NCI-H2107 treated with DMSO at 0.1 percent for 48 hours (cell line): ENCODE data around the gene BIK.
"Not testable (repeated sequence)": the region's sequence is repeated elsewhere in the genome, so short reads cannot be mapped to it uniquely, and the experiment has no call there.

Experiments
- DNase-seq: peaks from one replicate; lab custom pipeline; 2025; ENCODE audit not compliant: unreplicated experiment; lab: John Stamatoyannopoulos, UW

BIK gene

DNA sequence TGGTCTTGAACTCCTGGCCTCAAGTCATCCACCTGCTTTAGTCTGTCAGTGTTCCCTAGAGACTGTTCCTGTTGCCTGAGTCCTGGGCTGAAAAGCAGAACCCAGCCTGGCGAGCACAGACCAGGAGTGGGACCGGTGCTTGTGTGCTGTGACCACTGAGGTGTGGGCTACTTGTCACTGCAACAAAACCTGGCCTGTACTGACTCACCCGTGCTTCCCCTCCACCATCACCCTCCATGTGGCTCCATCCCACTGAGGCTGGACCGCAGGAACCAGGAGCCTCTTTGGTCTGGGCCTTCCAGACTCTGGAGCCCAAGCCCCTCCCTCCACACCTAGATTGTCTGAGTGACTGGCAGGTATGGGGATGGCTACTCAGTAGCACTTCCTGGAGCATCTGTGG, 24.0 kb downstream of the BIK start:
- DNase-seq = no peak

DNA sequence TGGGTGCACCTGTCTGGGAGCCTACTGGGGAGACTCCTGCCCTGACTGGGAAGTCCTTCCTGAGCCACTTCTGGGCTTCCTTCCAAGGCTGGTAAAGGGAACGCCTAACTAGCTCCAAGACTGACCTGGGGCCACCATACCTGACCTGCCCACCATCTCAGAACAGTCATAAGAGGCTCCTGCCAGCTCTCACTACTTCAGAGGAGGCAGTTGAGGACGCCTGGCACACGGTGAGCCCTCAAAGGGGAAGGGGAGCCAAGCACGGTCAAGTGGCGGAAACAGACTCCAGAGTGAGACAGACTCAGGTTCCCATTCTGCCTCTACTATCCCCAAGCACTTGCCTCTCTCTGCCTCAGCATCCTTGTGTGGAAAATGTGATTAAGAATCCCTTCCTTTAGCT, 25.0 kb downstream of the BIK start:
- DNase-seq = no peak

DNA sequence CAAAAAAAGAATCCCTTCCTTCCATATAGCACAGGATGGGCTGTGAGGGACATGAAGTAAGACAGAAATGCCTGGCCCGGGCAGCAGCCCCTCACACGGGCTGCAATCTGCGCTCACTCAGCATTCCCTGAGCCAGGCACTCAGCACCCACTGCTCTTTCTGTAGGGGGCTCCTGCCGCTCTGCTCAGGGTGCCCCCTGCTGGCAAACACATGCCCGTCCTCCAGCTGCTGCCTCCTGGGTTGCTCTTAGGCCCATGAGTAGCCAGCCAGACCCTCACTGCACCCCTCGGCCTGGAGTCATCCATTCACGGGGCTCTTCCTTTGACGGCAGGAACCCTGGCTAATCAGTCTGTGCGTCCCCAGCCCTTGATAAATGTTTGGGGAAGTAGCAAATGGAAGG, 25.7 kb downstream of the BIK start:
- no peak for DNase-seq

DNA sequence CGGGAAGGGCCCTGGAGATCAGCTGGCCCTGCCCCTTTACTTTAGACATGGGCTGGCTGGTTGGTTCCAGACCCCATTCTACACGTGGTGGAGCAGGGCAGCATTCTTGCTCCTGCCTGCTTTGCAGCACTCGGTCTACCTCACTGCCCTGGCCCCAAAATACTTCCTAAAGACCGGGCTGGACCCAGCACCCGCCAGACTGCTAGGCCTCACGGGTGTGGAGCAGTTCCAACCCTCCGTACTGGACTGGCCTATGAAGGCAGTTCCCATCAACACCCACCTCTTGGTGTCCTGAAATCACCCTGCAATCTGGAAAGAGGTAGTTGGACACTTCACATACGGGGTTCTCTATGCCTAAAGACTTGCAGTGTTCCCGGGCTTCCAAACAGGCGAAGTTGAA, 26.3 kb downstream of the BIK start:
- no peak for DNase-seq

DNA sequence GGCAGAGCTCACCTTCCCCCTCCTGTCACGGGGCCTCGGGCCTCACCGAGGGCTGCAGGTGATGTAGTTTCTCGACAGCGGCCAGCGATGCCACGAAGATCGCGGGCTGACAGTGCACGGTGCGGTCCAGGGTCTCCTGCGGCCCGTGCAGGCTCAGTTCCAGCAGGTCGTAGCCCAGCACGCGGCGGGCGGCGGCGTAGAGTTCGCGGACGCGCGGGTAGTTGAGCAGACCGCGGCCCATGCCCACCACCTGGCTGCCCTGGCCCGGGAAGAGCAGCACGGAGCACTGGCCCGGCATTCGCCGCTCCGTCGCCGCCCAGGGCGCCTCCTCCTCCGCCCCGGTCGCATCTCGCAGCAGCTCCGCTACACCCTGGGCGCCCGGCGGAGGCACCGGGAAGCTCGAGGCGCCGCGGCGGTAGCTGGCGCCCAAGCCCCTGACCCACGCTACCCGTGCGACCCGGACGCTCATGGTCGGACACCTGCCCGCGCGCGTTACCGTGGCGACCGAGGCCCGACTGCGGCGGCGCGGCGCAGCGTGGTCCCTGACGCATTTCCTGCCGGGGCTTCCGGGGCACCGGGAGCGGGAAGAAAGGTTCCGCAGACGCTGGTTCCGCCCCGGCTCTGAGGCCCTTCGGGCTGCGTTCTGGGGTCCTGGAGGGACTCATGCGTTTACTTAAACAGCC, 32.5 kb downstream of the BIK start, which contains the start of gene MCAT:
Gene MCAT, minus strand, starts transcription at position 519 of the 683 bp plus-strand sequence. Its CDS starts 50 bp downstream, at position 469.
- DNase-seq = peak; percentile 17

DNA sequence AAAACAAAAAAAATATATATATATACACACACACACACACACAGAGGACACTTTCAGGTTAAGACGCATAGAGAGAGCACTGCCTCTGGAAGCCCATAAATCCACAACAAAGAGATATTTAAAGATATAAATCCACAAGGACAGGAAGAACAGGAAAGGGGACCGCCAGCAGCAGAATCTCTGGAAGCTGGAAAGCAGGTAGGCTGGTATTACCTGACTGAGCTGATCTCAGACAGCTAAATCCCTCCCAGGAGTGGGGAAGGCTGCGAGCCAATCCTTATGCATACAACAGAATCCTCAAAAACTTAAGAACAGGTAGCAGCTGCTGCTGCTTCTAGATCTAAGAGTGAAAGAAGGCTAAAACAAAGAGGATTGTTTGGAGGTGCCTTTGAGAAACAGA, 34.4 kb downstream of the BIK start:
- no peak for DNase-seq

DNA sequence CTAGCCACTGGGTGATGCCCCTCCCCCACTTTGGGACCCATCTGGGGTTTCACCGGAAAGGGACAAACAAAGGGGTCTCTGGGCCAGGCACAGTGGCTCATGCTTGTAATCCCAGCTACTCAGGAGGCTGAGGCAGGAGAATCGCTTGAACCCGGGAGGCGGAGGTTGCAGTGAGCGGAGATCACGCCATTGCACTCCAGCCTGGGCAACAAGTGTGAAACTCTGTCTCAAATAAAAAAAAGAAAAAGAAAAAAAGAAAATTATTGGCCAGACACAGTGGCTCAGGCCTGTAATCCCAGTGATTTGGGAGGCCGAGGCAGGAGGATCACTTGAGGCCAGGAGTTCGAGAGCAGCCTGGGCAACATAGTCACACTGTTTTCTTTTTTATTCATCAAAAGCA, 34.8 kb downstream of the BIK start:
- DNase-seq = not testable (repeated sequence)

DNA sequence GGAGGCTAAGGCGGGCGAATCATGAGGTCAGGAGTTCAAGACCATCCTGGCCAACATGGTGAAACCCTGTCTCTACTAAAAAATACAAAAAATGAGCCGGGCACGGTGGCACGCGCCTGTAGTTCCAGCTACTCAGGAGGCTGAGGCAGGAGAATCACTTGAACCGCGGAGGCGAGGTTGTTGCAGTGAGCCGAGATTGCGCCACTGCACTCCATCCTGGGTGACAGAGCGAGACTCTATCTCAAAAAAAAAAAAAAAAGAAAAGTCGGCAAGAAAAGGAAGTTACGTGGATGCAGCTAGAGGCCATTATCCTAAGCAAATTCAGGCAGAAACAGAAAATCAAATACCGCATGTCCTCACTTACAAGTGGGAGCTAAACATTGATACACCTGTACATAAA, 35.8 kb downstream of the BIK start:
- DNase-seq = not testable (repeated sequence)

DNA sequence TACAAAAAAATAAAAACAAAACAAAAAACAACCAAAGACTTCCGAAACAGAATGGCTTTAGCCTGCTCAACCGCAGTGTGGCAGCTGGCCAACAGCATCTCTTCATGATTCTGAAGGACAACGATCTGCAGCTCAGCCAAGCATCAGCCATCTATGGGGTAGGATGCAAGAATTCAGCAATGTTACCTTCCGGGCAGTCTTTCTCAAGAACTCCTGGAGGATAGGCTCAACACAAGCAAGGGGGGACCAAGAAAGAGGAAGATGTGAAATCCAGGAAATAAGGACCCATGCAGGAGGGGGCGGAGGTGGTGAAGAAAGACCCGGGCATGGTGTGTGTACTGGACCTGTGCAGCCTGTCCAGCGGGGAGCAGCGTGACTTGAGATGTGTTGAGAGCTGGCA, 37.3 kb downstream of the BIK start:
- no peak for DNase-seq

DNA sequence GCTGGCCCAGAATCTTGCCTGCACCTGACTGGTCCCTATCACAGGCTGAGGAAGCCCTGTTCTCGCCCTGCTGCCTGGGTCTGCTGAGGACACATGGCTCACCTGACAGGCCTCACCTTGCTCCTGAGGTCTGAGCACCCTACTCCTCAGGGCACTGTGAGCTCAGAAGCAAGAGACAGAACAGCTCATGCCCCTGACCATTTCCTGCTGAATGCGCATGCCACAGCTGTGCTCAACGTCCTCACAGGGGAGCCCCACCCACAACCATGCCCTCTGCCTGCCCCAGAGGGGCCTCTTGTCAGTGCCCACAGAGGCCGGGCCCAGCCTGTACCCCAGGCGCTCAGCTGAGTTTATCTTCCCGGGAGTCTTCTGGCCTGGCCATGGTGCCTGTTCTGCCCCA, 38.0 kb downstream of the BIK start:
- no peak for DNase-seq

DNA sequence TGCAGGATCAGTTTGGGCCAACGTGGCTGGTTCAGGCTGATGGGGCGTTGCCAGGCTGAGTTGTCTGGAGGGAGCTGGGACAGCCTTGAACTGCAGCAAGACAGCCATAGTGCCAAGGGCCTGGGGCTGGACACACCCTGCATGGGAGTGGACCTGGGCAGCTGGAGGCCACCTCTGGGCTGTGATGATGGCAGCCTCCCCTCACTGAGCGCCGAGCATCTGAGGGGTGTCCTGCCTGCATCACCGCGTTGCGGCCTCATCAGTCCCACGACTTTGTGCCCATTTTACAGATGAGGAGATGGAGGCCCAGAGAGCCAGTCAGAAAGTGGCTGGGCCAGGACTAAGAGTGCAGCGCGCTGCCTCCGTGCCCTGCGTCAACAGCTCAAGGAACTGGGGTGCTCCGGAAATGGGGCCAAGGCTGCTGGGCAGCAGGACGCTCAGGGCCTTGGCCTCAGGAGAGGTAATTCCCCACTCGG, 40.2 kb downstream of the BIK start:
- DNase-seq = no peak

DNA sequence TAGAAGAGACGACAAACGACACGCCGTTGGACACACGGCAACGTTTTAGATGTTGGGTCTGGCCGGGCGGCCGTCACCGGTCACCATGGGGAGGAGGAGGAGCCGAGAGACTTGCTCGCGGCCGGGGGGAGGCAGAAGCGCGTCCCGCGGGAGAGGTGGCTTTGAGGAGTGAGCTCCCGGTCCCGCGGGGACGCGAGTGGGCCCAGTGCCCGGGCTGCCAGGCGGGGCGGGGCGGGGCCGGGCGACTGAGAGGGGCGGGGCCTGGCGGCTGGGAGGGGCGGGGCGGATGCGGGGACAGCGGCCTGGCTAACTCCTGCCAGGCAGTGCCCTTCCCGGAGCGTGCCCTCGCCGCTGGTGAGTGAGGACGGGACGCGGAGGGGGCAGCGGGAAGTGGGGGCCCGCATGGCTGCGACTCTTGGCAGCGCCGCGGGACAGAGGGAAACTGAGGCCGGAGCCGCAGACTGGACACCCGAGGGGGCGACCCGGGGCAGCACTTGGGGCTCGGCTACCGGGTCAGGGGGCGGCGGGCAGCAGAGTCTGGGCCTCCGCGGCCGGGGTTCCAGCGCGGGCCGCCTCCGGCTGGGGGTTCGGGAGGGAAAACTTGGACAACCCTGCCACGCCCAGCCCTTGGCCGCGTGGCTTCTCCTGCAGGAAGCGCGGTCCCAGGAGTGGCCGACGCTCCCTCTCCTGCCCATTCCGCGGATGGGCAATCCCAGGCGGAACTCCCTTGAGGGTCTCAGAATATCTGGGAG, 40.9 kb downstream of the BIK start, which contains the start of gene TSPO:
Gene TSPO, plus strand, starts transcription at position 309 of the 752 bp plus-strand sequence. CDS start 7,680 bp downstream, outside the sequence.
- no peak for DNase-seq

DNA sequence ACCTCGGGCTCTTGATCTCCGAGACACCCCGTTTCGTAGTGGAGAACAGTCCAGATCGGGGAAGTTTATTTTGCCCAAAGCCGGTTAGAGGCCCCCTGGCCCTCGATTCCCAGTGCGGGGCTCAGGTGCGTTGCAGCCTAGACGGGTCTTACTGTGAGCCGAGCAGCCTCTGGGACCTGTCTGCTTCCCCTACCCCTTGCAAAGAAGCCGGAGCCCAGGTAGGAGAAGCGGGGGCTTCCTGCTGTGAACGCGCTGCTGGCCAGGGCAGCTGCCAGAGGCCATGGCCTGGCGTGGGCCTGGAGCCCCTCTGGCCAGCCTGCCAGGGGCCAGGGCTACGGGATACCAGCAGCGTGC, 41.4 kb downstream of the BIK start:
- DNase-seq = no peak

DNA sequence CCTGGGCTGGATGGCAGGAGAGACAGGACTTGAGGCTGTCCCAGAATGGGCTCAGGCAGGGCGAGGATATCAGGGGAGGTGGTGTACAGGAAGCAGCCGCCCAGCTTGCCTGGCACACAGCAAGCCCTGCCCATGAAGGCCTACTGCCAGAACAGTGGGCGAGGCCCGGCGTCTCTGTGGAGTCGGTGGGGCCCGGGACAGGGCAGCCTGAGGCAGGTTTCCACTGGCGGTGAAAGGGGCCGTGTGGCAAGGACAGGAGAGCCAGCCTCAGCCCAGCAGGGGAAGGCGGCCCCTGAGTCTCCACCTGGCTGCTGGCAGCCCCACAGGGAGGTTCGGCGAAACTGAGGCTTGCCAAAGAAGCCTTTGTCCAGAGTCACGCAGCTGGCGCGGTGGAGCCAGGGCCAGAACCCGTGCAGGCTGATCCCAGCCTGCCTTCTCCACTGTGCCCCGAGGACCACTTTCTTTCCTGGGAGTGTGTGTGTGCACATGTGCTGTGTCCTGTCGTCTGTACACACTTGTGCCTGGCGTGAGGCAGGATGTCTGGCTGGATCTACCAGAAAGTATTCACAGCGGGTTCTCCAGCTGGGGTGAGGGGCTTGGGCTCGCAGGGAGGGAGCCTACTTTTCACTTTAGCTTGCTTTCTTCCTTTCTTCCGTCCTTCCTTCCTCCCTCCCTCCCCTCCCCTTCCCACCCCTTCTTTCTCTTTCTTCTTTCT, 42.0 kb downstream of the BIK start:
- DNase-seq = no peak

DNA sequence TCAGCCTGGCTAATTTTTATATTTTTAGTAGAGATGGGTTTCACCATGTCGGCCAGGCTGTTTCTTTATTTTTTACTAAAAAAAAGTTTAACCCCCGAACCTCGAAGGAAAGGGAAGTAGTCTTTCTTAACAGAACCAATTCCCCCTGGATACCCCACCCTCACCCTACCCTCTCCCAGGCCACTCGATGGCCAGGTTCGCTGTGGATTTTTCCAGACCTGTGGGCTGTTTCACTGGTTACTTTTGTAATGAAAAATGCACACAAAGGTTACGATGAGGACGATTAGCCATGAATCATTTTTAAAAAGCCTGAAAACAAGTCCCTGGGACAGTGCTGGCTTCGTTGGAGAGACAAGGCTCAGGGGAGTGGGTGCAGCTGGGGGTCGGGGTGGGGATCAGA, 43.3 kb downstream of the BIK start:
- no peak for DNase-seq

DNA sequence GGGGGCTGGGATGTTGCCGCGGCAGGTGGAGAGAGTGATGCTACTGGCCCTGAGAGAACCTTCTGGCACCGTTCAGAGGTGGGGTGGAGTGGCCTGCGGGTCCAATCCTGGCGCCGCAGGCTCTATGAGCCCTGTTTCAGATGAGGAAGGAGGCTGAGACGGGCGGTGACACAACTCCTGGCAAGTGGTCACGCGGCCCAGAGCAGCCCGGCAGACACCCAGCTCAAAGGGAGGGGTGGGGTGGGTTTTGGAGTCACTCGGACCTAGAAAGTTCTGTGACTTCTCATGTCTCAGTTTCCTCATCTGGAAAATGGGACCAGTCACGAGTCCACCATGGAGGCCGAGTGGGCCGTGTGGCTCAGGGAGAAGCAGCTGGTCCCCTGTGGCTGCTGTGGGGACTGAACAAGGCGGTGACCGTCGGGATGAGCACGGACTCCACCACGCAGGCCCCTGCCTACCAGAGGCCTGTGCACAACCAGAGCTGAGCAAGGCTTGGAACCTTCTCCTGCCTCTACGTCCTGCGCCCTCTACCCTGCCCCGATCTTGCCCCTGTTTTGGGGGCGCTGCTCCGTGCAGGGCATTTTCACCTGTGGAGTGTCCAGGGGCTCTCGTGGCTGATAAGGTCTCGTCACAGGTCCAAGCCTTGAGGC, 44.5 kb downstream of the BIK start:
- no peak for DNase-seq

DNA sequence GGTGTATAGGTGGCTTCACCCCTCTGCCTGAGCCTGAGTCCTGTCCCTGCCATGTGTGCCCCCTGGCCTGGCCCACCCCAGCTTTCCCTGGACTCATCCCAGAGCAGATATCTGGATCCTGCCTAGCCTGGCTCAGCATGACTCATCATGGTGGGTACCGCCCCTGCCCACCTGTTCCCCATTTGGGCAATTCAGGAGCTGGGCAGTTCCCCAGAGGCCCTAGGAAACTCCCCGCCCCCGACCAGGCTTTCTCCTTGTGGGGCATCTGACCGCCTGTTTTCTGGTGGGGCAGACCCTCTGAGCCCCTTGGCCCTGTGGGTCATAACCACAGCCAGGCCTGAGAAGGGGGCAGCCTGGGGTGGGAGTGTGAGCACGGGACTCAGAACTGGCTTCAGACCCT, 45.2 kb downstream of the BIK start:
- DNase-seq = no peak

DNA sequence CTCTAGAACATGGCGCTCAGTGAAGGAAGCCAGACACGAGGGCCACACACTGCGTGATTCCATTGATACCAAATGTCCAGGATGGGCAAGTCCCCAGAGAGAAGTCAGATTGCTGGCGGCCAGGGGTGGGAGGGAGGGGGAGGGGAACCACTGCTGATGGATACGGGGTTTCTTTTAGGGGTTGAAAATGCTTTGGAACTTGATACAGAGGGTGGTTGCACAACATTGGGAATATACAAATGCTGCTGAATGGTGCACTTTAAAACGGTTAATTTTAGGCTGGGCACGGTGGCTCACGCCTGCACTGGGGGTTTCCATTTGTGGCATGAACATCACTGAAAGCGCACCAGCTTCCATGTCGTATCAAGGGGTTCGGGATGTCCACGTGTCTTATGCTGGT, 45.9 kb downstream of the BIK start:
- DNase-seq = no peak

DNA sequence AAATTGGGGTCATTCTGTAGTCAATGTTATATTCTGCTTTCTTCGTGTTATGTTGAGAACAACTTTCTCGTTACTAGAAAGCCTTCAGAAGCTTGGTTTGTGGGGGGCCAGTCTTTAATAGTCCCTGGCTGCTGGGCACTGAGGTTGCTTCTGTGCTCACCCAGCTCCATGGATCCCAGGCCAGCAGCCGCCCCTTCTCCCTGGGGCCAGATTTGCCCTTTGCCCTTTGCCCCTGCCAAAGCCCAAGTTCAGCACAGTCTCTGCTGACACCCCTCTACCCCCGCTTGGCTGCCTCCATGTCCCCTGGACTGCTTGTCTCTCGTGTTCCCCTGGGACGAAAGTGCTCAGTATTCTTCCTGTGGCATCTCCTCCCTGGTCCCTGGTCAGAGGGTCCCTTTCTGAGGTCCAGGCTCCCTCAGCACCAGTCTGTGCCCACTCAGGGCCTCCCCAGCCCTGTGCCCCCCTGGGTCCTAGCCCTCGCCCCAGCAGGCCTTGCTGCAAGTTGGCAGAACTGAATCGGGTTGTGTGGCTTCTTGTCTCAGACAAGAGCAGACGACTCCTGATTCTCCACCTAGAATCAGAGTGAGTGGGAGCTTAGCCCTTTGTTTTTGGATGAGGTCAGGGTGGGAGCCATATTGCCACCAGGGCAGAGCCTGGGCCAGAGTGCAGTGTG, 47.5 kb downstream of the BIK start:
- no peak for DNase-seq

DNA sequence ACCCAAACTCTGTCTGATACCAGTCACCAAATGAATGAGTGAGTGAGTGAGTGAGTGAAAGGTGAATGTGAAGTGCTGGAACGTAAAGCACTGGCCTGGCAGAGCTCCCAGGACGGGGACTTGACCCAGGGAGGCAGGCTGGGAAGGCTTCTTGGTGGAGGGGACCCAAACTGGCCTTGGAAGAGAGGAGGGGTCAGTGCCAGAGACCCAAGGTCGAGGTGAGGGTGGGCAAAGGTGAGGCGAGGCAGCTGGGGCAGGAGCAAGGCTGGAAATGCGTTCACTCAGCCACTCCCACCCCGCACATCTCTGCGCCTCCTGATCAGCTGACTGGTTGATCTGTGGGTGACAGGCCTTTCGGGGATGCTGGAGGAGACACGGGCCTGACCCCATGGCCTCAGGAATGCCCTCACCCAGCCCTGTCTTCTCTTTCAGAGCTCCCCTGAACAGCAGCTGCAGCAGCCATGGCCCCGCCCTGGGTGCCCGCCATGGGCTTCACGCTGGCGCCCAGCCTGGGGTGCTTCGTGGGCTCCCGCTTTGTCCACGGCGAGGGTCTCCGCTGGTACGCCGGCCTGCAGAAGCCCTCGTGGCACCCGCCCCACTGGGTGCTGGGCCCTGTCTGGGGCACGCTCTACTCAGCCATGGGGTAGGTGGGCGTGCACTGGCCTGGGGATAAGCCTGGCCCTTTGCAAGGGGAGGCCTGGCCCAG, 48.4 kb downstream of the BIK start:
- no peak for DNase-seq
